CD4-positive, alpha-beta T cell treated with Interleukin-1 beta for 1 hour (primary cell): ENCODE results near the gene IQGAP2.

Source experiments
- DNase-seq, 2 donors: peaks; one replicate each; pipeline ENCODE4 v3.0.0-alpha.2; 2020 to 2022

Gene IQGAP2

DNA sequence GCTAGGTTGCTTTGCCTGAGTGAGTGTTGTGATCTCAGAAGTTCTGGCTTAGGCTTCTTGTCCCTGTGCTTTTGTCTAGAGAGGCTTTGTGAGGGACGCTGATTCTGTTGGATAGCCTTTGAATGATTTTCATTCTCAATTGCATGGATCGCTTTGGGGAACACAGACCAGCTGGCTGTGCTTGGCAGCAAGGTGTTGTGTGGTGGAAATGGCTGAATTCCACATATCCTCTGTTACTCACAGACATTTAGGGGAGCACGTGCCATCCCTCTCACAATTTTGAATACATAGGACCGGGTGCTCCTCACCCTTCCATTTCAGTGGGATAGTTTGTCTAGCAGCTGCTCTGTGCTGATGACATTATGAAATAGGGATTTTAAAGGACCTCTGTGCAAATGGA, 76.2 kb downstream of the IQGAP2 start:
- no peak for DNase-seq

- no peak for DNase-seq
Measured at GRCh38 chr5:76479973-76480667, 77.0 kb downstream of the IQGAP2 start.

GRCh38 chr5:76482984-76483383, 79.9 kb downstream of the IQGAP2 start:
- no peak for DNase-seq

DNA sequence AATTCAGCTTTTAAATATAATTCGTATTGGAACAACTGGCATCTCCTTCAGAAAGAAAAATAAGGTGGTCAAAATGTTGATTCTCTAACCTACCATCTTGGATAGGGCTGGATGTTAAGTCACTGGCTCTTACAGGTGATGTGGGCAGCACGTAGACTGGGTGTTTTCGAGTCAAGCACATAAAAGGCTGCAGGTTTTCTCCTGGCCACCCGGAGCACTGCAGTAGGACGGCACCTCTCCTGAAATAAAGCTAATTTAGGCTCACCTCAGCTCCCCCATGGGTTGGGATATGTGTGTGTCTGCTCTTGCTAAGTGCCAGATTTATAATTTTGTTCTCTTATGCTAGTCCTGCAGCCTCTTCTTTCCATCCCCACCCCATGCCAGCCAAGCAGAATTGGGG, 80.3 kb downstream of the IQGAP2 start:
- no peak for DNase-seq

- DNase-seq: no peak
Measured at GRCh38 chr5:76483881-76484280, 80.8 kb downstream of the IQGAP2 start.

- DNase-seq: no peak
Measured at GRCh38 chr5:76485511-76485910, 82.4 kb downstream of the IQGAP2 start.

GRCh38 chr5:76487386-76487785, 84.3 kb downstream of the IQGAP2 start:
- no peak for DNase-seq

DNA sequence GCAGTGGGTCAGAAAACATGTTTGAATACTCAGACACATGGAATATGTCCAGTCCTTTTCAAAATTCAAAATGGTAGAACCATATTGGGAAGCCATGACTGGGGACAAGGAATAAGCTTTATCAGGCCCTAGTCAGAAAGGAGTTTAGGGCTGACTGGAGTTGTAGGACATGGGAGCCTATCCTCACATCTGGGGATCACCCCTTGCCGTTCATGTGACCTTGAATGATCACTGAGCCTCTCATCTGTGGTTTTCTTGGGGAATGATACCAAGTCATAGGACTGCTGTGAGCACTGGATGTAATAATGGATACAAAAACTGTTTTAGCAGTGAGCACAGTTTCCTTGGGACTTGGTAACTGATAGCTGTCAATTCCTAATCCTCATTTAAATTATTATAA, 84.7 kb downstream of the IQGAP2 start:
- no peak for DNase-seq

GRCh38 chr5:76488969-76489368, 85.9 kb downstream of the IQGAP2 start:
- no peak for DNase-seq

- DNase-seq: no peak
Measured at GRCh38 chr5:76489877-76490688, 87.0 kb downstream of the IQGAP2 start.

GRCh38 chr5:76490960-76491359, 87.9 kb downstream of the IQGAP2 start:
- no peak for DNase-seq

DNA sequence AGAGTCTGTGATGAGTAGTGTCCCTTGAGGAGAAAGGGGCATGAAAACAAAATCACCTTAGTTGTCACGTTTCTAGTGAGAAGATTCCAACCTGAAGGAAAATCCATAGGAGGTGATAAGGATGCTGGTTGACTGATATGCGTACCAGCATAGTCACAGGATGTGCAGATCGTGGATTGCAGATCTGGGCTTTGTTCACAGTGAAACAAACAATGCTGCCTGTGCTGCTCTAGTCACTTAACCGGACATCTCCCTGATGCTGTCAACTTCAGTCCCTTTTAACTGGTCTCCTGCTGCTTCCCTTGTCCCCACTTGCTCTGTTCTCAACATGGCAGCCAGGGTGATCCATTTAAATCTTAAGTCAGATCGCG, 89.7 kb downstream of the IQGAP2 start:
- DNase-seq: no peak

DNA sequence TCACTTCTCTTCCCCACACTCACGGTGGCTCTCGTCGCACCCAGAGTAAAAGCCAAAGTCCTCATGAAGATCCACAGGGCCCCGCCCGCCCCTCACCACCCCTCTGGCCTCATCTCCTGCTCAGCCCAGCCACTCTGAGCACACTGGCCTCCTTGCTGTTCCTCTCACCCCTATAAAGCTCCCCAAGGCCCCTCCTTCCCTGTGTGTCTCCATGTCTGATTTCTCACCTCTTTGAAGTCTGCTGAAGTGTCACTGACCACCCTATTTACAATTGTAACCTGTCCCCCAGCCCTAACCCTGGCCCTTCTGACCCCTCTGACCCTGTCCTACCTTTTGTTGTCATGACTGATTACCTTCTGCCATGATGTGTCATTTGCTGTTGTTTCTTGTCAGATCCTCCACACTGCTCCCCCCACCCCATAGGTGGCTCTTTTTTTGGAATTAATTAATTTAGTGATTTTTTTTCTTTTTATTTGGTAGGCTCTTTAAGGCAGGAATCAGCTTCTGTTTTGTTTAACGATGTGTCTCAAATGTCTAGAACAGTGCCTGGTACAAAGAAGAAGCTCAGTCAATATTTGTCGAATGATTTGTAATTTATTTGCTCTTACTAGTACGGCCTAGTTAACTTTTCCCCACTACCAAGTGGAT, 90.2 kb downstream of the IQGAP2 start:
- no peak for DNase-seq

GRCh38 chr5:76494201-76494600, 91.1 kb downstream of the IQGAP2 start:
- no peak for DNase-seq

GRCh38 chr5:76495870-76496269, 92.8 kb downstream of the IQGAP2 start:
- no peak for DNase-seq

GRCh38 chr5:76497065-76497460, 94.0 kb downstream of the IQGAP2 start:
- no peak for DNase-seq

DNA sequence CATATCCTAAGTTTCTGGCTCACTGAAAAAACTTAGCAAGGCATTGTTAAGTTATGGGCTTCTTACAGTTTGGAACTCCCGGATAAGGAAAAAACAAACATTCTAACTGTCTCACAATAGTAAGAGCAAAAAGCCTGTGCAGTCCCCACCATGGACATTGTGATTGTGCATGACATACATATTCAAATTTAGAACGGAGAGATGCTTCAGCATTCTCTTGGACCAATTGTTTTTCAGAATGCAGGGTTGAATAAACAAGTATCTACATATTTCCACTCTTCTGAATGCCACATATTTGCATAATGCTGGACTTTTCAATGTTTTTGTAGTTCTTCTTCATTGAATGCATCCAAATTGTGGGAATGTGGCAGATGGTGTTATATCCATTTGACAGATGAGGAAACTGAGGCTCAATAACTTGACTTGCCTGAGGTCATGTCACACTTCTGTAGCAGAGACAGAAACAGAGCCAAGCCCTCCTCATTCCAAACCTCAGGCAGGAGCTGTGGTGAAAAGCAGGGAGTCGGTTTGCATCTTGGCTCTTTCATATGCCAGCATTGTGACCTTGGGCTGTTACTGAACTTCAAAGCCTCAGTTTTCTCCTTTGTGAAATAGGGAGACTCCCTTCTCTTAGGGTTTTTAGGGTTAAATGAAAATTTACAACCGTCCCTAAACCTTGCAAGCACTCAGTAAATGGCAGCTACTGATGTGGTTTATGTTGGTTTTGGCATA, 95.1 kb downstream of the IQGAP2 start:
- no peak for DNase-seq

- DNase-seq: no peak
Measured at GRCh38 chr5:76499507-76500161, 96.5 kb downstream of the IQGAP2 start.

GRCh38 chr5:76500633-76501393, 97.7 kb downstream of the IQGAP2 start:
- no peak for DNase-seq

DNA sequence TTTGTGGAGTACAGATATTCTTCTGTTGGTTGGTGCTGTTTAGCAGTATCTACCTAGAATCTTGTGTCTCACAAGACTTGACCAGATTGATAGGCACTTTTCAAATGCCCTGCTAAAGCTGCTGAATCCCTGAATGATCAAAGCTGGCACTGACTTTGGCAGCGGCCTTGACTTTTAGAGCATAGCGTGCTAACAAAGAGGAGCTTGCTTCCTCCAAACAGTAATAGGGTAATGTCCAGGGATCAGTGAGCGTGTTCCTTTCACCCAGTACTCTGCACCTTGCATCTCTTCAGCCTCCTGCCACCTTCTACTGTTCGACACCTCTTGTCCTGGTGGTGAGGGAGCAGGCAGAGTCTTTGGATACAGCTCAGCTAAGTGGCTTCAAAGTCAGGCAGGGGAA, 100.8 kb downstream of the IQGAP2 start:
- DNase-seq: no peak

GRCh38 chr5:76504901-76505564, 101.9 kb downstream of the IQGAP2 start:
- no peak for DNase-seq
